ENCODE data around the gene GMNN. TPM values are rescaled to one million over a fixed set of nuclear protein-coding genes. Genes with fewer than 3 reads are reported as not detected.

GMNN gene
- total RNA-seq, 4 donors from 2014 or later = 9.4 to 25.8 (median 14.5) TPM

DNA sequence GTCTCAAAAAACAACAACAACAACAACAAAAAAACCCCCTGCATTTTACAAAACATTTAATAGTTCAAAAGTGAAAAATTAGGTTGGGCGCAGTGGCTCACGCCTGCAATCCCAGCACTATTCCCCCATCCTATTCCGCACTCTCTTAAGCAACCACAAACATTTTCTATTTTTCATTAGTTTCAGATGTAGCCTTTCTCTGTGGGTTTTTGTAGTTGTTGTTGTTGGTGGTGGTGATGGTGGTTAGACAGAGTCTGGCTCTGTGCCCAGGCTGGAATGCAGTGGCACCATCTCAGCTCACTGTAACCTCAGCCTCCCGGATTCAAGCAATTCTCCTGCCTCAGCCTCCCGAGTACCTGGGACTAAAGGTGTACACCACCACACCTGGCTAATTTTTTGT, 6.4 kb upstream of the GMNN start:
- intact Hi-C loops (cut with DNase I) = loop anchor here (5.0 kb wide), 1 partner anchor 186 kb away; no protein-coding TSS in a partner anchor
- WGBS, 2 donors = 97 to 98% methylated on average over 5 of the region's 5 CpGs
- TF ChIP-seq POLR2A (IDR thresholded peaks at IDR 0.05) = no peak
- TF ChIP-seq, protein P1, sequence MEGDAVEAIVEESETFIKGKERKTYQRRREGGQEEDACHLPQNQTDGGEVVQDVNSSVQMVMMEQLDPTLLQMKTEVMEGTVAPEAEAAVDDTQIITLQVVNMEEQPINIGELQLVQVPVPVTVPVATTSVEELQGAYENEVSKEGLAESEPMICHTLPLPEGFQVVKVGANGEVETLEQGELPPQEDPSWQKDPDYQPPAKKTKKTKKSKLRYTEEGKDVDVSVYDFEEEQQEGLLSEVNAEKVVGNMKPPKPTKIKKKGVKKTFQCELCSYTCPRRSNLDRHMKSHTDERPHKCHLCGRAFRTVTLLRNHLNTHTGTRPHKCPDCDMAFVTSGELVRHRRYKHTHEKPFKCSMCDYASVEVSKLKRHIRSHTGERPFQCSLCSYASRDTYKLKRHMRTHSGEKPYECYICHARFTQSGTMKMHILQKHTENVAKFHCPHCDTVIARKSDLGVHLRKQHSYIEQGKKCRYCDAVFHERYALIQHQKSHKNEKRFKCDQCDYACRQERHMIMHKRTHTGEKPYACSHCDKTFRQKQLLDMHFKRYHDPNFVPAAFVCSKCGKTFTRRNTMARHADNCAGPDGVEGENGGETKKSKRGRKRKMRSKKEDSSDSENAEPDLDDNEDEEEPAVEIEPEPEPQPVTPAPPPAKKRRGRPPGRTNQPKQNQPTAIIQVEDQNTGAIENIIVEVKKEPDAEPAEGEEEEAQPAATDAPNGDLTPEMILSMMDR (IDR thresholded peaks at IDR 0.05) = no peak

DNA sequence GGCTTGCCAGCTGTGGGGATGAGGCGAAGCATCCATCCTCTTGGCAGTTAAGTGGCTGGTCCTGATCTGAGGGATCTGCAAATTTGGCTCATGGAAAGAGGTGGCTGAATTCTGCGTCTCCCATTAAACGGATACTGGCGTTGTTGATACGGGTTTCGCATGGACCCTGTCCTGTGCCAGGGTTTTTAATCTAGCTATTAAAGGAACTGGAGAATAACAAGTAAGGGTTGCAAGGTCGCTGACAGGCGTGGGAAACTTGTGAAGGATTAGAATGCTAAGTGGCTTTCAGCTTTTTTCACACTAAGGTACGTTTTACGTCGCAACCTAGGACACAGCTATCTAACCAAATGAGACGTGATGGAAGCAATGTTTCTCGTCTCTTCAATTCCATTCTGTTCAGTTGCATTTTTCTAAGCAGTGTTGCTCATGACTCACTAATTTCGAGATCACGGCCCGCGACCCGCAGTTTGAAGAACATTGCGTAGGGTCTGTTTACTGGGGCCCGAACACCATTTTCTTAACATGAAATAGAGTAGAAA, 852 bp downstream of the GMNN start:
- peak overlapping the region; percentile 60 to 91 (median 78) for H3K4me3 ChIP-seq (replicated peaks in 1 of 3)
- peak overlapping the region in 2 of 3 donors; percentile 96 to 97 for H3K27ac ChIP-seq
- intact Hi-C loops (cut with DNase I) = no loop called here
- H3K36me3 ChIP-seq = no peaks in the 10 kb centered on the region
- TF ChIP-seq POLR2A (IDR thresholded peaks at IDR 0.05) = no peak
- TF ChIP-seq, protein P1 (IDR thresholded peaks at IDR 0.05) = no peak
- peaks cover 7 to 9% of the 10 kb centered on the region in 2 donors for H3K4me1 ChIP-seq
- no peaks in the 10 kb centered on the region for H3K9me3 ChIP-seq
- H3K27me3 ChIP-seq = no peaks in the 10 kb centered on the region
- WGBS, 2 donors = 4 to 5% methylated on average over 19 to 20 of the region's 20 CpGs
- peak in 1 of 2 donors; percentile 10 for DNase-seq

More for the DNA sequence above, 6.4 kb upstream of the GMNN start:
- H3K36me3 ChIP-seq = no peaks in the 10 kb centered on the region
- no peak for DNase-seq
- no peaks in the 10 kb centered on the region for H3K9me3 ChIP-seq
- H3K27ac ChIP-seq = no peak overlapping the region
- no peaks in the 10 kb centered on the region for H3K27me3 ChIP-seq
- peaks cover 3 to 4% of the 10 kb centered on the region in 2 donors for H3K4me1 ChIP-seq
- H3K4me3 ChIP-seq (replicated peaks in 1 of 3) = no peak overlapping the region

DNA sequence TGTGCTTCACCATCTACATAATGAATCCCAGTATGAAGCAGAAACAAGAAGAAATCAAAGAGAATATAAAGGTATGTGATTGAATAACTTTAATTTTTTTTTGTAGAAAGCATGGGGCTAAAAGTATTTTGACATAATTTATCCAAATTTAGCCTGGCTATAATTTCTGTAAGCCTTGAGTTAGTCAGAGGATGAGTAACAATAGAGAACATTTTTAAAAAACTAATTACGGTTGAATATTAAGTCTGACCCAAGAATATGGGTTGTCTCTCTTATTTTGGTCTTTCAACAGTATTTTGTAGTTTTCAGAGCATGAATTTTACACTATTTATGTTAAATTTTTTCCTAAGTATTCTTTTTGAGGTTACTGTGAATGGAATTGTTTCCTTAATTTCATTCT, 2.5 kb downstream of the GMNN start:
- WGBS, 2 donors = 80 to 88% methylated on average over 1 of the region's 1 CpG
- H3K4me3 ChIP-seq (replicated peaks in 1 of 3) = no peak overlapping the region
- H3K27me3 ChIP-seq = no peaks in the 10 kb centered on the region
- no peaks in the 10 kb centered on the region for H3K9me3 ChIP-seq
- peaks cover 7 to 9% of the 10 kb centered on the region in 2 donors for H3K4me1 ChIP-seq
- intact Hi-C loops (cut with DNase I) = no loop called here
- TF ChIP-seq, protein P1 (IDR thresholded peaks at IDR 0.05) = no peak
- TF ChIP-seq POLR2A (IDR thresholded peaks at IDR 0.05) = no peak
- DNase-seq = no peak
- no peak overlapping the region for H3K27ac ChIP-seq
- peaks cover 0 to 3% of the 10 kb centered on the region in 2 donors for H3K36me3 ChIP-seq

DNA sequence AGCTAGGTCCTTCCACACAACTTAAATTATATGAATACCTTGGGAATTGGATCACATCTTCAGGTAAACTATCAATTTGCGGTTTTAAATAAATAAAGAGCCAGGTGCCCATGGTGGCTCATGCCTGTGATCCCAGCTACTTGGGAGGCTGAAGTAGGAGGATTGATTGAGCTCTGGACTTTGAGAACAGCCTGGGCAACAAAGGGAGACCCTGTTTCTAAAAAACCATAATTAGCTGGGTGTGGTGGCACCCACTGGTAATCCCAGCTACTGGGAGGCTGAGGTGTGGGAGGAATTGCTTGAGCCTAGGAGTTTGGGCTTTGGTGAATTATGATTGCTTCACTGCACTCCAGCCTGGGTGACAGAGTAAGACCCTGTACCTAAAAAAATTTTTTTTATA, 3.4 kb downstream of the GMNN start:
- Histone ChIP-seq H3K27ac (no peak overlapping the region), H3K36me3 (peaks cover 0 to 4% of the 10 kb centered on the region in 2 donors), H3K9me3 (no peaks in the 10 kb centered on the region), H3K27me3 (no peaks in the 10 kb centered on the region), H3K4me1 (peaks cover 7 to 9% of the 10 kb centered on the region in 2 donors), H3K4me3 (replicated peaks in 1 of 3) (no peak overlapping the region)
- 98 to 100% methylated on average over 1 of the region's 1 CpG for WGBS, 2 donors
- intact Hi-C loops (cut with DNase I) = no loop called here
- no peak for DNase-seq
- TF ChIP-seq, protein P1 (IDR thresholded peaks at IDR 0.05) = no peak
- no peak for TF ChIP-seq POLR2A (IDR thresholded peaks at IDR 0.05)

DNA sequence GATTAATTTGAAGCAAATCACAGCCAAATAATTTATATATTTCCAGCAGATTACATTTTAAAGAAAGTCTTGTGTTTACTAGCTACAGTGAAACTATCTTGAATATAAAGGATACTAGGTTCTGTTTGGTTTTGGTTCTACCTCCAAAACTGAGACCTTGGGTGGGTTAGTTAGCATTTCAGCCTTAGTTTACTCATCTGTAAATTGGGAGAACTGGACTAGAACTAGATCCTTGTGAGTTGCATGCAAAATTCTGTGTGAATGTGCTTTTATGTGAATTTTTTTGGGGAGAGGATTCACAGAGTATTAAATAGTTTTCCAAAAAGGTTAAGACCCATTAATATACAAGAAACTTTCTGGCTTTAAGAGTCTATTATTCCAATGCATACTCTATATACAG, 4.1 kb downstream of the GMNN start:
- no peak for TF ChIP-seq POLR2A (IDR thresholded peaks at IDR 0.05)
- TF ChIP-seq, protein P1 (IDR thresholded peaks at IDR 0.05) = no peak
- H3K36me3 ChIP-seq = peaks cover 0 to 7% of the 10 kb centered on the region in 2 donors
- intact Hi-C loops (cut with DNase I) = no loop called here

More for the DNA sequence above, 4.1 kb downstream of the GMNN start:
- Histone ChIP-seq H3K4me1 (peaks cover 7 to 9% of the 10 kb centered on the region in 2 donors), H3K4me3 (replicated peaks in 1 of 3) (no peak overlapping the region), H3K27ac (no peak overlapping the region), H3K9me3 (no peaks in the 10 kb centered on the region), H3K27me3 (no peaks in the 10 kb centered on the region)
- no peak for DNase-seq

All from thyroid gland (tissue), 4 donors.